GM15510 (cell line): ENCODE data around the gene LPIN2.

ENCODE experiments used
- POLR2A ChIP-seq: IDR thresholded peaks from 3 replicates; pipeline ENCODE4 v1.6.1; 2011; ENCODE audit warnings: borderline replicate concordance; ENCODE audit not compliant: insufficient read length; ENCODE audit errors: extremely low read depth

Gene LPIN2

GRCh38 chr18:2982022-2982421 lies 30.9 kb downstream of the LPIN2 start:
- no peak for TF ChIP-seq POLR2A

- TF ChIP-seq POLR2A = no peak
Observed at GRCh38 chr18:2981212-2981728, 31.7 kb downstream of the LPIN2 start.

- TF ChIP-seq POLR2A = no peak
Observed at GRCh38 chr18:2979871-2980790, 32.8 kb downstream of the LPIN2 start.

- no peak for TF ChIP-seq POLR2A
Observed at GRCh38 chr18:2979129-2979528, 33.8 kb downstream of the LPIN2 start.

GRCh38 chr18:2978661-2979106 lies 34.3 kb downstream of the LPIN2 start:
- TF ChIP-seq POLR2A = no peak

GRCh38 chr18:2978208-2978607 lies 34.7 kb downstream of the LPIN2 start:
- no peak for TF ChIP-seq POLR2A

- no peak for TF ChIP-seq POLR2A
Observed at GRCh38 chr18:2976218-2977132, 36.5 kb downstream of the LPIN2 start.

- no peak for TF ChIP-seq POLR2A
Observed at GRCh38 chr18:2974731-2975130, 38.2 kb downstream of the LPIN2 start.

- TF ChIP-seq POLR2A = peak; percentile 62
Observed at GRCh38 chr18:2971741-2972552, 41.0 kb downstream of the LPIN2 start.

GRCh38 chr18:2970772-2971659 lies 41.9 kb downstream of the LPIN2 start:
- TF ChIP-seq POLR2A = peak; percentile 16

- no peak for TF ChIP-seq POLR2A
Observed at GRCh38 chr18:2970344-2970743, 42.6 kb downstream of the LPIN2 start.

- TF ChIP-seq POLR2A = no peak
Observed at GRCh38 chr18:2969695-2970094, 43.2 kb downstream of the LPIN2 start.

- no peak for TF ChIP-seq POLR2A
Observed at GRCh38 chr18:2968606-2969005, 44.3 kb downstream of the LPIN2 start.

- no peak for TF ChIP-seq POLR2A
Observed at GRCh38 chr18:2967820-2968219, 45.1 kb downstream of the LPIN2 start.

GRCh38 chr18:2967357-2967756 lies 45.6 kb downstream of the LPIN2 start:
- no peak for TF ChIP-seq POLR2A
